NCI-H748 (cell line): ENCODE results near the gene MT1HL1.
"Not testable (repeated sequence)": the region's sequence is repeated elsewhere in the genome, so short reads cannot be mapped to it uniquely, and the experiment has no call there.

Source experiments
- DNase-seq: peaks from one replicate; lab custom pipeline; 2025; ENCODE audit not compliant: unreplicated experiment; lab: John Stamatoyannopoulos, UW

MT1HL1 gene

GRCh38 chr1:236979149-236979900, 24.9 kb downstream of the MT1HL1 start:
- no peak for DNase-seq

DNA sequence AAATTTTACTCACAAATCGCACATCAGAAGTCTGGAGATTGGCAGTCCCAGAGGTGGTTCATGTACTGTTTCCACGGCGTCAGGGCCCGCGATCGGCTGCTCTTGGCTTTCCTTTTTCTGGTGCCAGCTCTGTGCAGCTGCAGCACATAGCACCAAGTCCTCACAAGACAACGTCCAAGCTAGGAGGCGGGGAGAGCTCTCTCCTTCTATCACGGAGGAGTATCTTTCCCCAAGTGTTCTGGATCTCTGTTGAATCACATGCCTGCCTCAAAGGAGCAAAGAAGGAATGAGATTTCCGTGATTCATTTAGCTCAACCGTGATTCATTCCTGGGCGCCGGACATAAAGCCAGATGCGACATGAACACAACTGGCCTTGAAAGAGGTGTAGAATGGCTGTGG, 25.5 kb downstream of the MT1HL1 start:
- DNase-seq = no peak

- no peak for DNase-seq
These were observed 28.8 kb downstream of the MT1HL1 start for GRCh38 chr1:236975461-236975860.

DNA sequence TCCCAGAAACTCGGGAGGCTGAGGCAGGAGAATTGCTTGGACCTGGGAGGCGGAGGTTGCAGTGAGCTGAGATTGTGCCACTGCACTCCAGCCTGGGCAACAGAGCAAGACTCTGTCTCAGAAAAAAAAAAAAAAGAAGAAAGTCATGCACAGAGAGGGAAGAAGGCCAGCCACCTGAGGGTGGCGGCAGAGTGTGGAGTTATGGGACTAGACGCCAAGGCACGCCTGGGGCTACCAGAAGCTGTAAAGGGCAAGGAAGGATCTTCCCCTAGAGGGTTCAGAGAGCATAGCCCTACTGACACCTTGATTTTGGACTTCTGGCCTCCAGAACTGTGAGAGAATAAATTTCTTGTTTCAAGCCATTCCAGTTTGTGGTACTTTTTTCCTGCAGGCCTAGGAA, 30.2 kb downstream of the MT1HL1 start:
- not testable (repeated sequence) for DNase-seq

GRCh38 chr1:236966636-236967035, 37.6 kb downstream of the MT1HL1 start:
- no peak for DNase-seq

GRCh38 chr1:236963920-236964319, 40.3 kb downstream of the MT1HL1 start:
- no peak for DNase-seq

DNA sequence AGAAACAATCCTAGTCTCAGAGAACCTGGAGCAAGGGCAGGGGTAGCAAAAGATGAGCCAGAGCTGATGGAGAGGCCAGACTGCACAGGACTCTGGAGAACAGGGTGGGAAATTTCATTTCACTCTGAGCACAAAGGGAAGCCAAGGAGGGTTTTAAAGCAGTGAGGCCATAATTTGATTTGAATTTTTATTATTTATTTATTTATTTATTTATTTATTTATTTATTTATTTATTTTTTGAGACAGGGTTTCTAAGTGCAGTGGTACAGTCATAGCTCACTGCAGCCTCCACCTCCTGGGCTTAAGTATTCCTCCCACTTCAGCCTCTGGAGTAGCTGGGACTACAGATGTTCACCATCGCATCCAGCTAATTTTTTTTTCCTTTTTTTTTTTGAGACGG, 45.1 kb downstream of the MT1HL1 start:
- no peak for DNase-seq

GRCh38 chr1:236957235-236957634, 47.0 kb downstream of the MT1HL1 start:
- no peak for DNase-seq
